GM19238 (cell line): ENCODE data around the gene UBE3B.

Source experiments
- DNase-seq: peaks from one replicate; pipeline ENCODE4 v3.0.0; 2011; ENCODE audit warnings: low spot score; ENCODE audit not compliant: insufficient read length

The UBE3B gene

DNA sequence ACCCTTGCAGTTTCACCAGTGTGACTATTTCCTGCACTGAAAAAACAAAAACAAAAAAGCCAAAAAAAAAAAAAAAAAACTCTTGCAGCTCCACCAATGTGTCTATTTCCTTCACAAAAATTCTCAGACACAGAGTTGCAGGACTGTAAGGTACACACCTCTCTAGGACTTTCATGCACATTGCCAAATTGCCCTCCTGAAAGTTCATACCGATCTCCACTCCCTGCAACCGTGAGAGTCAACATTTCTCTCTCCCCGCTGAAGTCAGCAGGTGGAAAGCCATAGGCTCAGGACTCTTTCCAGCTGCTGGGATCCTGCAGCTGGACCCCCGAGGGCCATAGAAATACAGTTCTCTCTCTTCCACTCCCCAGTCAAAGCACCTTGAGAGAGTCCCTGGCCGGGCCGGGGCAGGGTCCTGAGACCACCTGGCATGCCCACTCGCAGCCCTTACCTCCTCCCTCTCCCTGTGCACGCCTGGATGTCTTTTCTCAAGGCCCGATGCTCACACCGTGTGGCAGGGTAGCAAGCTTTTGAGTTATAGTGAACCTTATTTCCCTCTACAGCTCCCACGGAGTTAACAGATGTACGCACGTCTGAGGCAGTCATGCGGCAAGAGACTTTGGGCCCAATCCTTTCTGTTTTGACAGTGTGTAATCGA lies 72.3 kb downstream of the UBE3B start:
- no peak for DNase-seq

DNA sequence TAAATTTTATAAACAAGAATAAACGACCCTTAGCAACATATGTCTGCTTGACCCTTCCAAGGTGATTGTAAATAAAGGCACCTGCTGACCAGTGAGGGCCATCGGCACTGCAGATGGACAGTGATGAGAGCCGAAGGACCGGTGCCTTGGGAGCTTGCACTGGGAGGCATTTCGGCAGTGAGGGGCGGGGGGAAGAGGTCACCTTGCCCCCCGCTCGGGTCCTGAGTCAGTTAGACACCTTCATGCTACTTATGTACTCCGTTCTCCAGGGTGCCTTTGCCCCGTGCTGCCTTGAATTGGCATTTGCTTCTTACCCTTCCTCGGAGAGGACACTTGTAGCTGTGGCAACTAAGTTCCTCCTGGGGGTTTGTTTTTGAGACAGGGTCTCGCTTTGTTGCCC lies 72.8 kb downstream of the UBE3B start:
- DNase-seq = no peak

DNA sequence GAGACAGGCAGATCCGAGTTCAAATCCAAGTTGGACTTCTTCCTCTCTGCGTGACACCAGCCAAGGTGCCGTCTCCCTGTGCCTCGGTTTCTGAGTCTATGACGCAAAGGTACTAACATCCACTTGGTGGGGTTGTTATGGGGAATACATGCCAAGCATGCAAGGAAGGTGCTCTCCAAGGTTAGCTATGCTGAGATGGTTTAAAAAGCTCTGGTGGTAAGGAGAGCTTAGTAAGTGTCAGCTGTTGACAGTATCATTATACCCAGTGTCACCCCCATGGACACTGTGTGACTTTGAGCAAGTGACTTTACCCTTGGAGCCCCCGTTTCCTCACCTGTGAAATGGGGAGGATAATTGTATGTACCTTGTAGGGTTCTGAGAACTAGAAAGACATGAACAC lies 73.7 kb downstream of the UBE3B start:
- DNase-seq = no peak

DNA sequence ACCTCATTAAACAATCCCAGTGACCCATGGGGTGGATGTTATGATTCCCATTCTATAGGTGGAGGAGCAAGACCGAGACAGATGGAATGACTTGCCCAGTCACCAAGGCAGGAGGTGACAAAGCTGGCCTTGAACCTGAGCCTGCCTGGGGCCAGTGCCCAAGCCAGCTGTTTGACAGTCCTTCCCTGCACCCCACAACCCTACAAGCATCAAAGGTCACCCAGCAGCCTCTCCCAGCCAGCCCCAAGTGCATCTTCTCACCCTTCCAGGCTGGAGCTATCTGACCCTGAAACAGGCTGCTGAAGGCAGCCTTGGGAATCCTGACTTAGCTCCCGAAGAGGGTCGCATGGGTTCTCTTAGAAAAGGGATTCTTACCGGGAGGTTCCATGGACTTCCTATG lies 75.5 kb downstream of the UBE3B start:
- DNase-seq = no peak

DNA sequence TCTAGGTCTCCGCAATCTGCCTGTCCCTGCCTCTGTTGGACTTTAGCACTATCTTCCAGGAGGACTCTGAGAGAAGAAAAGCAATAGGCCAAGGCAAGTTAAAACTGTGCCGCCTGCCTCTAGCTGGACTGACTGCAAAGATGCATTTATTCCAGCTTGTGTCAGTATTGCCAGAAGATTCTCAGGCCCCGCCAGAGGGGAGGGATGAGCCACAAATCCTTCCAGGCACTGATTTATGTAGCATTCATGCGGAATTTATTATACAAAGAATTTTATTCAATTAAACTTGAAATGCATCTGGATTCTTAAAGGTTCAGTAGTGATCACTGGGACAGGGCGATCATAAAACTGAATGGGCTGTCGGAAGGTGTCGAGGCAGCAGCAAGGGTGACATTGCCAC lies 76.0 kb downstream of the UBE3B start:
- DNase-seq = no peak

DNA sequence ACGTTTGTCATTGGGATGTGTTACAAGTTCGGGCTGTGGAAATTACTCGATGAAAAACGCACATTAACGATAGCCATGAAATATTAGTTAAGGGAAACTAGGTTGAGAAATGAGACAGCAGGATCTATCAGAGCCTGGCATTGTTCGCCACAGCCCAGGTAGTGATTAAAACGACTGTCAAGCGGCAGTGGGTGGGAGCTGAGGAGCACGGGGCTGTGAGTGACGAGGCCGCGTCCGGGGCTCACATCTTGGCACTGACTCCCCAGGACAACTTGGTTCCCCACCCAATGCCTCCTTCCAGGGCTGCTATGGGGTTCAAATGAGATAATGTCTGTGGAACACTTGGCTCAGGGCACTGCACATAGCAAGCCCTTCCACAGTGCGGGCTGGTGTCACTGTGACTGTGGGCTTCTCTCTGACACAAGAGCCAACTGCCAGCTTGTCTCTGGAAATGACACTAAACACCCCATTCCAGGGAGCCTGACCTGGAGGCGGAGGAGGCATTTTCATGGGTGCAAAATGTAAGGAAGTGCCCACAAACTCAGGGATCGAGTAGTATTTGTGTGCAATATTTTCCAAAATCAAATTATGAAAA lies 76.6 kb downstream of the UBE3B start:
- DNase-seq = no peak

DNA sequence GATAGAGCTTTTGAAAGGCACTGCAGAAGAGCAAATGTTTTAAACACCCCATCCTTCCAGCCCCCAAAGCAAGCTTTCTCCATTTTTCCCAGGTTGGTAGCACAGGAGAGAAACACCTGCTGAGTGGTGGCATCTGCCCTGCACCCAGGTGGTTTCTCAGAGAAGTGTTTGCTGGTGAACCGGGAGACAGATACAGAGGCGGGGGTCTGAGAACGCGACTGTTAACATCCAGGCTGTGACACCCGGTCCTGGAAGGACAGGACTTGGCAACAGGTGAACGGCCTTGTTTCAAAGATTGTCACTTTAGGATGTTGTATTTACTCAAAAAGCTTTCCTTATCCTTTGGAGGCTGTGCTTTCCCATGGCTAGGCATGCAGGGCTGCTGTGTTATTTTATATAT lies 77.3 kb downstream of the UBE3B start:
- no peak for DNase-seq

DNA sequence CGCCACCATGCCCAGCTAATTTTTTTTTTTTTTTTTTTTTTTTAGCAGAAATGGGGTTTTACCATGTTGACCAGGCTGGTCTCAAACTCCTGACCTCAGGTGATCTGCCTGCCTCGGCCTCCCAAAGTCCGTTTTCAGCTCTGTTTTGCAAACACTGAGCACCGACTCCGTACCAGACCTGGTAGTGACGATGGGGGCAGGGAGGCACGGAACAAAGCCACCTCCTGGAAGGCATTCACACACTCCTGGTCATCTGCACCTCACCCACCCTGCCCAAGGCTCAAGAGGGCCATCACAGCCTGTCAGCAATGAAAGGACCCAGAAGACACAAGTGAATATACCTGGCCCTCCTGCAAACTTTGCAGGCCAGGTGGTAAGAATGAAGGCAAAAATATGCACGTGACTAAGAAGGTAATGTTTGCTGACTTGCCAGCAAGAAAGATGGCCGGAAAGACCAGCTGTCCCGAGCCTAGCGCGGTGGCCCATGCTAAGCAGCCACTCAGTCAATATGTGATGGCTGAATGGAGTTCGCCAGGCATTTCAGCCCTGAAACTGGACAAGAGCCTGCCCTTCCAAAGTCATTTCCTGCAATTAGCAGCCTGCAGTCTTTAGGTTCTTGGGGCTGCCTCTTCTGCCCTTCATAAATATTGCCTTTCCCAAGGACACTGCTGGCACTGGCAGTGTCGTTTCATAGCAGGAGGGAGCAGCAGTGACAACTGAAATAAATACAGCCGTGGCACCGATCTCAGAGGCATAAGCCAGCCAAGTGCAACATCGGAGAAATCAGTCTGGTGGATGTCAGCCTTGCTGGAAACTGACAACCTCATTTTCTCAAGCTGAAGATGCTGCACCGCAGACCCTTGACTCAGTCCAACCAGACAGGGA lies 78.2 kb downstream of the UBE3B start:
- no peak for DNase-seq

DNA sequence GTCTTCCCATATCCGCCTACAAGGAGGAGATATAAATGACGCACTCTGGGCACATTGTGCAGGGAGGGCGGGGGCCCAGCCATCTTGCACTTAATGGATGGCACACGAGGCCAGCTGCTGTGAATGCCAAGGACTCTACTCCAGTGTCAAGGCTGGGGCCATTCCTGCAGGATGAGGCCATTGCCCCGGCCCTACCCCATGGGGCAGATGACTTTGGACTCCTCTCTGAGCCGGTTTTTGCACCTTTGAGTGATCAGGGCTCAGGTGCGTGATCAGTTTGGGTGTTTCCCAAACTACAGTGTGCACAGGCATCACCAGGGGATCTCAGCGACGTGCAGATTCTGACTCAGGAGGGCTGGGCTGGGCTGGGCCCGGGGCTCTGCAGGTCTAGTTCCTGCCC lies 79.8 kb downstream of the UBE3B start:
- no peak for DNase-seq

DNA sequence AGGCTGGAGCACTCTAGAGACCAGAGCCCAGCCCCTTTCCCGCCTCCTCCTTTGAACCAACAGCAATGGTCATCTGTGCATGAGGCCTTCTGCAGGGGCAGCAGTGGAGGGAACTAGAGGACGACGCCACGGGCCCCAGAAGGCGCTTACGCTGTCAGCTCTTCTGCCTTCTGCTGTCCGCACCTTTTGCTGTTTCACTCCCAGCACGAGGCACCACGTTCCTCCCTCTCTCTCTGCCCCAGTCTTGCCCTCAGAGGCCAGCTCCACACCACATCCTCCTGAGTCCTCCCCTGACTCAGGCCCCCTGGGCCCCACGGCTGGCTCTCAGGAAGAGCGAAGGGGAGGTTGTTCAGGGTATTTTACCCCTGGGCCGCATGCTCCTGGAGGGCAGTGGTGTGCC lies 80.4 kb downstream of the UBE3B start:
- DNase-seq = no peak

DNA sequence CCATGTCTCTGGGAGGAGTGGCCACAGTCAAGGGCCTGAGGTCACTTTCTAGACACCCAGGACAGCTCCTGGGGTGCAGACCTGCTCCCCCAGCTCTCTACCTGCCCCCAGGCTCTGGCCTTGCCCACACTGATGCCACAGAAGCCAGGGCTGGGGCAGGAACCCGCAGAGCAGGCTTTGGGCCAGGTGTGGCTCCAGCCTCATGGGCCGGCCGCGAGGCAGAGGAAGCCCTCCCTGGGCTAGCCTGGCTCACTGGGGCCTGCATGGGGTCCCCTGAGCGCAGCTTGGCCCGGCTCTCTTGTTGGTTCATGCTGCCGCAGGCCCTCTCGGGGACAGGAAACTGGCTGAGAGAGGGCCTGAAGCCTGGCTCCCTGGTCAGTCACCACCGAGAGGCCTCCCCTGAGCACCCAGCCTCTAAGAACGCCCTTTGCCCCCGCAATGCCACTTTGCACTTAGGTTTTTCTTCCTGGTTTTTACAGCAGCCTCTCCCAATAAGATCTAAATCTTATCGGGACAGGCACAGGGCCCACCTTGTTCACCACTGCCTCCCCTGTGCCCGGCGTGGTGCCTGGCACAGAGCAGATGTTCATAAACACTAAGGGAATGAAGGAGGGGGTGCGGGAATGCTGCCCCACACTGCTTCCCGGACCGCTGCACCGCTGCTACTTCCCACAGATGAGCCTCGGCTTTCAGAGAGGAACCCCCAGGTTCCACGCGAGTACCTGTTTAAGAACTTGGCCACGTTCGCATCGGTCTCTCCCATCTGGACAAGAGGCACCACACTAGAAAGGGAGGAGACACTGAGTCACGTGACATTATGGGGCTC lies 81.2 kb downstream of the UBE3B start:
- no peak for DNase-seq

DNA sequence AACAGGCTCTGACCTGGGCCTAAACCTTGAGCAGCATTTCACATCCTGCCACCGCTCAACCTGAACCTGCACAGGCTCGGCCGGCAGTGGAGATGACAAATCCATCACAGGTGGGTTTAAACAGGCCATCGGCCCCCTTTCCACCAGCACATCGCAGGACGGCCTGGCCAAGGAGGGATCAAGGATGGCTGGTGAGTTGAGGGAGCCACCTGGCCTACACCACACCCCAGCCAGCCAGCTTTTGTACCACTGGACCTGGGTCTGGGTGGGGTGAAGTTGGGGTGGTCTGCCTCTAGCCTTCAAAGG lies 81.7 kb downstream of the UBE3B start:
- no peak for DNase-seq

DNA sequence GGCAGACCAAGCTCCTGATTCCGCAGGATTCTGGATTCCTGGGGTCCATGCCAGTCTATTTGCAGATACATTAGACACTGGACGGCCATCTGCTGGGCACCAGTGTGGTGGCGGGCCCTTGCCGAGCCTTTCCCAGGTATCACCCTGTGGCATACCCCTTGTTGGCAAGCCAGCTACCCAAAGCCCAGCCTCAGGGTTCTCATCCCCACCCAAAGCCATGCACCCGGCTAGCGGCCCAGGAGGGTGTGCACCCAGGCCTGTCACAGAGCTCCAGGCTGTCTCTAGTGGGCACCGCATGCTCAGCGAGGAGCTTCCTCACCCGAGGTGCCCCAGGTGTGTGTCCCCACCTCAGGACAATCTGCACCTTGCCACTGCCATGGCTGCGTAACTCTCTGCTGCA lies 82.2 kb downstream of the UBE3B start:
- no peak for DNase-seq

DNA sequence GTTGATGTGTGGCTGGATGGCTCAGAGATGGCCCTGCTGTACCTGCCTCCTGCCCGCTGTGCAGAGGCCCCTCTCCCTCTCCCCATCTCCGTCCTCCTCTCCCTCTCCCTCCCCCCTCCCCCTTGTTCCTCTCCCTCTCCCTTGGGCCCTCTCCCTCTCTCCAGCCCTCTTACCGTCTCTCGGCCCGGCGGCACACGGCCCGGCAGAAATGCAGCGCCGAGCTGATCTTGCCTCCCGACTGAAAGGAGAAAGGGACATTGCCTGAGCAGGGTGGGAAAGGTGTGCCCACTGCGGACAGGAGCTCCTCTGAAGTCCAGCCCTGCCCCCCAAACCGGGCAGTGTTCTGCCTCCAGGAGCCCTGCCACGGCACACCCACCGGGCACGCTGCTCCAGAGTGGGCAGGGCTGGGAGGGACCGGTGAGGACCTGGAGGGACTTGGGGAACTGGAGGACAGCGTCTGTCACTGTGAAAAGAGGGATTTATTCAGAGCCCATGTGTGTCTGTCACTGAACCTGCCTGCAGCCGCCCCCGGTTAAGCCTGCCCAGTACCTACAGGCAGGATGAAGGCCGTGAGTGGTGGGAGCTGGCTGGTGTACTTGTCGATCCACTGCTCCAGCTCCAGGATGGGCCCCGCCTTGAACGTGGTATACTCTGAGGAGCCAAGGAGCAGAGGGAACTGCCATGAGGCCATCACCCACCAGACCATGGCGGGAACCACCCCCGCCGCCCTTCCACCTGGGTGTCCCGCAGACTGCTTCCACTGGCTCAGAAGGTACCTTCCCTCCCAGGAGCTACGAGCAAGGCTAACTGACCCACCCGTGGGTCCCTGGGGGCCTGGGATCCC lies 83.7 kb downstream of the UBE3B start:
- DNase-seq = no peak

DNA sequence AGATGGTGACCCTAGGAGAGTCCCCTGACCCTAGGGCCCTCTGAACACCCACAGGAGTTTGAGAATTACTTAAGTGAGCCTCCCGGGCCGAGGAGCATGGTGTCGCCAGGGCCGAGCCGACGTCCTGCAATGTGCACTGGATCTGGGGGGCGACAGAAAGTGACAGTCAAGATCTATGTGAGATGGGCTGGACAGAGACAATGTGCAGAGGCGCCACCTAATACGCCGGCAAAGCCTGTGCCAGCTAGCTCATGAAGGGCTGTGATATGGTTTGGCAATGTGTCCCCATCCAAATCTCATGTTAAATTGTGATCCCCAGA lies 84.2 kb downstream of the UBE3B start:
- DNase-seq = no peak

DNA sequence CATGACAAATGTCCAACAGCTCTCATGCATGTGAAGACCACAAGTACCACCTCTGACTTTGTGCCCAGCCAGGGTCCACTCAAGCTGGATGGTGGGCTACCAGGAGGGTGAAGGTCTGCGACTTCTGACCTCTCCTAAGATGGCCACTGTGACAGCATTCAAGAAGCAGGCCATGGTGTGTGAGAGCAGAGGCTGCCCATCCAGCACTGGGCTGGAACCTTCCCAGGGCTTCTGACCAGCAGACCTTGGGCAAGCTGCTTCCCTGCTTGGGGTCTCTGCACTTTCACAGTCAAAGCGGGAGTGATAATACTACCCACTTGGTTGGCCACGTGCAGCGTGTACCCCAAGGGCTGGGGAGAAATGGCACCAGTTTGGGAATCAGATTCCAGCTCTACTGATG lies 85.4 kb downstream of the UBE3B start:
- DNase-seq = no peak

DNA sequence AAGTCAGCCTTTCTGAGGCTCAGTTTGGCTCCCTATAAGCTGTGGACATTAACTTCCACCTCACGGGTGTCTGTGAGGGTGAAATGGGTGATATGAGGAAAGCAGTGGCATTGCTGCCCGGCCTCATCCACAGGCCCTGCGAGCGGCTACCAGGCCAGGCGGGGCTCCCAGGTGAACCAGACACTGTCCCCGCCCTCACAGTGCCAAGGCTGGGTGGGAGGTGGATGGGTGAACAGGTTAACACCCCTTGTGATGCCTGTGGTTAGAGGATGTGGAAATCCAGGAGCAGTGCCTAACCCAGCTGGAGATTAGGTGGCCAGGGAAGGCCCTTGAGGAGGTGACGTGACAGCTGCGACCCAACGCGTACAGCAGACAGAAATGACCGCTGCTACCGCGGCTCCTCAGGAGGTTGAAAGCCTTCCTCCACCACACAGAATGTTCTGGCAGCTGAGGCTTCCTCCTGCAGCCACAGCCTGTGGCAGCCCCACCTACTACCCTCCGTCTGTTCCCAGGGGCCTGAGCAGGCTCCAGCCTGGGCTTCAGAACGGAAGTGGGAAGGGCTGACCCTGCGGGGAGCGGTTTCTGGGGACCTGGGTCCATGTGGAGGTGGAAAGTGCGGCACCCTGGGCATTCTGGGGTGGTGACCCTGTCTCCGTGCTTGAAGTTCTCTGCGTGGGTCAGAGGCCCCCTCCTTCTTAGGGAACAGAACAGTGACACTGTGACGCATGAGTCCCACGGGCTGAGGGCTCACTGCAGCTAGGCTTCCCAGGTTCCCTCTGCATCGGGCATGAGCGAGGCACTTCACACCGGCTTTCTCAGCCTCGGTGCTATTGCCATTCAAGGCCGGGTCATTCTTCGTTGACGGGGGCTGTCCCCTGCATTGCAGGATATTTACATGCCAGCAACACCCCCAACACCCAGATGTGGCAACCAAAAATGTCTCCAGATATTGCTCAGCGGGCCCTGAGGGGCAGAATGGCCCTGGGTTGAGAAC lies 86.2 kb downstream of the UBE3B start:
- DNase-seq = no peak

DNA sequence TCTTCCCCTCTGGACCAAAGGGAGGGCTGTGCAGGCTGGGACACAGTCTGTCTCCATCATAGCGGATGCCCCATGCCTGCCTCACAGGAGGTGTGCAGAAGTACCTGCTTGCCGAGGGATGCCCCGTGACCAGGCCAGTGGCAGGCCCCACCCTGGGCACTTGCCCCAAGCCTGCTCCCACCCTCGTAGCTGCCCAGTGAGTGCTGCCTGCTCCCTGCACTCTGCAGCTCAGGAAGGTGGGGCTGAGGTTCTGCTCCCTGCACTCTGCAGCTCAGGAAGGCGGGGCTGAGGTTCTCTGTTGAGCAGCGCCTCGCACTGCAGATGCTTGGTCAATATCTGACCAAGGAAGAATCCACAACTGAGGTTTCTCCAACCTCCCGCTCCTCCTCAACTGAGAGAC lies 89.0 kb downstream of the UBE3B start:
- DNase-seq = no peak

DNA sequence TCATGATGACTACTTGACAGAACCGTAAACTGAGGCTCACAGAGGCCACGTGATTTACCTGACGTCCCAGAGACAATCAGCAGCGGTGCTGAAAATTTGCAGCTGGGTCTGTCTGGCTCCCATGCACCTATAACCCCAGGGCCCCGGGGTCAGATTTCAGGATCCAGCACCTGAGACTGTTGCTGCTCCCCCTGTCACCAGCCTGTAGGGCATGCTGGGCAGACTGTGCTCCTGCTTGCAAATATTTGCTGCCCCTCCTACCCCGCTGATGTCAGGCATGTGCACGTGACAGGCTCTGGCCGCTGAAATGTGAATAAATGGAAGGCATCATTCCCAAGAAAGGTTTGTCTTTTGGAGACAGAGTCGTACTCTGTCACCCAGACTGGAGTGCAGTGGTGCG lies 89.9 kb downstream of the UBE3B start:
- DNase-seq = no peak

DNA sequence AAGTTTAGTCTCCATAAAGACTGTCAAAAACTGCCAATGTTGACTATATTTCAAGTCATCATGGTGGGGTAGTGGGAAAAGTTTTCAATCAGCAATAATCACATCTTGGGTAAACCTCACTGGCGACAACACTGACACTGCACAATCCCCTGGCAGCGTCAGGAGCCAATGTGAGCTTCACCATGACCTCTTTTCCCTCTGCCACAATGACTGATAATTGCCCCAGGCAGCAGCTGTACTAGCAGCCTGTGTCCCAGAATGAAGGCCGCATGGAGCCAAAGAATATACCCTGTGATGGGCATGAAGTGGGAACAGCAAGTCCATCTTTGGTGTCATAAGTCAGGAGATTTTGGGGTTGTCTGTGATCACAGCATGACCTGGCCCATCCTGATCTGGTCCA lies 90.5 kb downstream of the UBE3B start:
- no peak for DNase-seq
